WTC11 (cell line): ENCODE measurements around the gene FEM1B. TPM values are rescaled to one million over a fixed set of nuclear protein-coding genes. Genes with fewer than 3 reads are reported as not detected.

Experiments used
- ATAC-seq: fragments of 200-7000 bp; cut with Tn5 transposase; 2 replicates; pipeline ENCODE4 v1.10.0; 2021; ENCODE audit warnings: mild to moderate bottlenecking, moderate library complexity
- CTCF ChIA-PET: fragments of 300-600 bp; sonication (Branson Sonifier 250); formaldehyde crosslinking; loops from one replicate; lab custom pipeline; 2021; ENCODE audit warnings: antibody characterized with exemption; lab: Charles Lee
- POLR2A ChIA-PET: fragments of 350-600 bp; sonication (Branson Sonifier 250); formaldehyde crosslinking; loops from one replicate; lab custom pipeline; 2021; ENCODE audit warnings: antibody characterized with exemption; lab: Charles Lee
- DNase-seq: peaks from one replicate; pipeline ENCODE4 v3.0.0; 2021; ENCODE audit warnings: low spot score
- H3K27ac Mint-ChIP-seq: 2 replicates; pipeline ENCODE4 v1.8.0; 2021; ENCODE audit warnings: mixed read lengths
- H3K27me3 Mint-ChIP-seq: 2 replicates; pipeline ENCODE4 v1.8.0; 2021; ENCODE audit warnings: low read depth, mild to moderate bottlenecking, moderate library complexity, mixed read lengths
- H3K36me3 Mint-ChIP-seq: 2 replicates; pipeline ENCODE4 v1.8.0; 2021; ENCODE audit warnings: mixed read lengths
- H3K4me1 Mint-ChIP-seq: 2 replicates; pipeline ENCODE4 v1.8.0; 2022; ENCODE audit warnings: mixed read lengths
- H3K4me3 Mint-ChIP-seq: 2 replicates; pipeline ENCODE4 v1.8.0; 2021; ENCODE audit warnings: mild to moderate bottlenecking, moderate library complexity, mixed read lengths
- H3K9me3 Mint-ChIP-seq: 2 replicates; pipeline ENCODE4 v1.8.0; 2021; ENCODE audit warnings: mixed read lengths
- CREB1 ChIP-seq: sonication (generic); formaldehyde crosslinking; IDR thresholded peaks from 2 replicates; pipeline ENCODE4 v1.8.0; 2023; ENCODE audit warnings: mild to moderate bottlenecking, missing genetic modification reagents
- ESRRA ChIP-seq: sonication (generic); formaldehyde crosslinking; IDR thresholded peaks from 2 replicates; pipeline ENCODE4 v1.8.1; 2022; ENCODE audit warnings: mild to moderate bottlenecking, missing genetic modification reagents, borderline replicate concordance
- ETV6 ChIP-seq: sonication (generic); formaldehyde crosslinking; IDR thresholded peaks from 2 replicates; pipeline ENCODE4 v1.8.1; 2022; ENCODE audit warnings: mild to moderate bottlenecking, missing genetic modification reagents
- FOXK1 ChIP-seq: sonication (generic); formaldehyde crosslinking; IDR thresholded peaks from 2 replicates; pipeline ENCODE4 v1.8.0; 2022; ENCODE audit warnings: mild to moderate bottlenecking, moderate library complexity, missing genetic modification reagents
- MXD4 ChIP-seq: fragments of 250-450 bp; sonication (Bioruptor Pico); IDR thresholded peaks from 2 replicates; pipeline ENCODE4 v1.8.0; 2021; ENCODE audit warnings: mild to moderate bottlenecking, moderate library complexity, borderline replicate concordance
- NFYB ChIP-seq: sonication (generic); formaldehyde crosslinking; conservative IDR thresholded peaks from 2 replicates; pipeline ENCODE4 v1.8.0; 2022; ENCODE audit warnings: low read depth, missing genetic modification reagents
- NR3C1 ChIP-seq: sonication (generic); formaldehyde crosslinking; conservative IDR thresholded peaks from 2 replicates; pipeline ENCODE4 v1.8.1; 2023; ENCODE audit warnings: low read depth, mild to moderate bottlenecking, missing genetic modification reagents
- RELA ChIP-seq: sonication (generic); formaldehyde crosslinking; IDR thresholded peaks from 2 replicates; pipeline ENCODE4 v1.8.1; 2022; ENCODE audit warnings: missing genetic modification reagents, mild to moderate bottlenecking, borderline replicate concordance
- SOX15 ChIP-seq: fragments of 250-450 bp; sonication (Bioruptor Pico); IDR thresholded peaks from 2 replicates; pipeline ENCODE4 v1.9.0; 2021; ENCODE audit warnings: mild to moderate bottlenecking
- ZNF263 ChIP-seq: sonication (generic); formaldehyde crosslinking; IDR thresholded peaks from 2 replicates; pipeline ENCODE4 v1.8.1; 2022; ENCODE audit warnings: low read depth, mild to moderate bottlenecking, moderate library complexity, missing genetic modification reagents
- ZNF423 ChIP-seq: fragments of 250-450 bp; sonication (Bioruptor Pico); IDR thresholded peaks from 2 replicates; pipeline ENCODE4 v2.1.2; 2022; ENCODE audit warnings: mild to moderate bottlenecking, moderate library complexity
- total RNA-seq: library from RNA; stranded (reverse); gene quantifications from 3 replicates; pipeline ENCODE4 v1.2.3, GENCODE V29; 2021
- TF ChIP-seq, protein P1 (sequence below): sonication (generic); formaldehyde crosslinking; IDR thresholded peaks from 2 replicates; pipeline ENCODE4 v1.8.0; 2022; ENCODE audit warnings: mild to moderate bottlenecking, missing genetic modification reagents
- TF ChIP-seq, protein P2 (sequence below): sonication (generic); formaldehyde crosslinking; IDR thresholded peaks from 2 replicates; pipeline ENCODE4 v1.8.1; 2023; ENCODE audit warnings: mild to moderate bottlenecking, missing genetic modification reagents, borderline replicate concordance
- TF ChIP-seq, protein P3 (sequence below): fragments of 250-450 bp; sonication (Bioruptor Pico); conservative IDR thresholded peaks from 2 replicates; pipeline ENCODE4 v1.9.0; 2021; ENCODE audit warnings: mild to moderate bottlenecking
- TF ChIP-seq, protein P4 (sequence below): sonication (generic); formaldehyde crosslinking; IDR thresholded peaks from 2 replicates; pipeline ENCODE4 v1.8.0; 2023; ENCODE audit warnings: missing genetic modification reagents

The FEM1B gene
- total RNA-seq, 1 experiment from 2014 or later: 64.8 TPM

DNA sequence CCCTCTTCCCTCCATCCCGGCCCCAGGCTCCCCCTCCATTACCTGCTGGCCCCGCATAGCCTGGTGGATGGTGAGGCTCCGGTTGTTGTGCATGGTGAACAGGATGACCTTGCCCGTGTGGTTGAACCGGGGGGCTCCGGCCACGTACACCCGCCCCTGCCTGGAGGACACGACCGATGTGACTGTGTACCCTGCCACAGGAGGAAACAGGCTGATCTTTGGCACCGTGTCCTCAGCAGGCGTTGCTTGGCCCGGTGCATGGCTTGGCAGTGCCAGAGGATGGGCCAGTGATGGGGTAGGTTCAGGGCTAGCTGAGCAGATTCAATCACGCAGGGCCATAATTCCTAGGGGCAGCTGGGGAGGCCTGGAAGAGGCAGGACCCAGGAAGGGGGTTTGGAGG, 58.1 kb downstream of the FEM1B start (continued):
- no peak for TF ChIP-seq NR3C1 (CRISPR knock-in tag)

DNA sequence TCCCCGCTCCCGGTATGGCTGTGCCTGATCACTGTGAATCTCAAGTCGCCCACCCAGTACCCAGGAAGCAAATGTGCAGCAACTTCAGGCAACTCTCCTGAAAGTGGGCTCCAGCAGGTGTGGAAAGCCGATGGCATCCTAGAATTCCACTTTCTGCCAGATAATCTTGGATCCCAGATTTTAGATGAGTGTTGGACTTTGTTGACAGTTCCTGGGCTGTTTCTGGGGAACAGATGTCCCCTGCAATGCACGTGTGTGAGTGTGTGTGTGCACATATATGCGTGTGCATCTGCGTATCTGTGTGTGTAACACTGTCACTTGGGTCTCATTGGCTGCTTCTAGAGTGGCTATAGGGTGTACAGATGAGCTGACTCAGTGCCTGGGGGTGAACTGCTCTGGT, 59.0 kb downstream of the FEM1B start:
- no peak for DNase-seq
- TF ChIP-seq ZNF423: no peak
- no peak for TF ChIP-seq NR3C1 (CRISPR knock-in tag)
- TF ChIP-seq MXD4 (CRISPR knock-in tag): no peak
- TF ChIP-seq, protein P1, sequence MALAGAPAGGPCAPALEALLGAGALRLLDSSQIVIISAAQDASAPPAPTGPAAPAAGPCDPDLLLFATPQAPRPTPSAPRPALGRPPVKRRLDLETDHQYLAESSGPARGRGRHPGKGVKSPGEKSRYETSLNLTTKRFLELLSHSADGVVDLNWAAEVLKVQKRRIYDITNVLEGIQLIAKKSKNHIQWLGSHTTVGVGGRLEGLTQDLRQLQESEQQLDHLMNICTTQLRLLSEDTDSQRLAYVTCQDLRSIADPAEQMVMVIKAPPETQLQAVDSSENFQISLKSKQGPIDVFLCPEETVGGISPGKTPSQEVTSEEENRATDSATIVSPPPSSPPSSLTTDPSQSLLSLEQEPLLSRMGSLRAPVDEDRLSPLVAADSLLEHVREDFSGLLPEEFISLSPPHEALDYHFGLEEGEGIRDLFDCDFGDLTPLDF (CRISPR knock-in tag): no peak
- no peak for TF ChIP-seq FOXK1 (CRISPR knock-in tag)
- no peak for TF ChIP-seq ESRRA (CRISPR knock-in tag)
- TF ChIP-seq SOX15 (CRISPR knock-in tag): no peak
- TF ChIP-seq, protein P2, sequence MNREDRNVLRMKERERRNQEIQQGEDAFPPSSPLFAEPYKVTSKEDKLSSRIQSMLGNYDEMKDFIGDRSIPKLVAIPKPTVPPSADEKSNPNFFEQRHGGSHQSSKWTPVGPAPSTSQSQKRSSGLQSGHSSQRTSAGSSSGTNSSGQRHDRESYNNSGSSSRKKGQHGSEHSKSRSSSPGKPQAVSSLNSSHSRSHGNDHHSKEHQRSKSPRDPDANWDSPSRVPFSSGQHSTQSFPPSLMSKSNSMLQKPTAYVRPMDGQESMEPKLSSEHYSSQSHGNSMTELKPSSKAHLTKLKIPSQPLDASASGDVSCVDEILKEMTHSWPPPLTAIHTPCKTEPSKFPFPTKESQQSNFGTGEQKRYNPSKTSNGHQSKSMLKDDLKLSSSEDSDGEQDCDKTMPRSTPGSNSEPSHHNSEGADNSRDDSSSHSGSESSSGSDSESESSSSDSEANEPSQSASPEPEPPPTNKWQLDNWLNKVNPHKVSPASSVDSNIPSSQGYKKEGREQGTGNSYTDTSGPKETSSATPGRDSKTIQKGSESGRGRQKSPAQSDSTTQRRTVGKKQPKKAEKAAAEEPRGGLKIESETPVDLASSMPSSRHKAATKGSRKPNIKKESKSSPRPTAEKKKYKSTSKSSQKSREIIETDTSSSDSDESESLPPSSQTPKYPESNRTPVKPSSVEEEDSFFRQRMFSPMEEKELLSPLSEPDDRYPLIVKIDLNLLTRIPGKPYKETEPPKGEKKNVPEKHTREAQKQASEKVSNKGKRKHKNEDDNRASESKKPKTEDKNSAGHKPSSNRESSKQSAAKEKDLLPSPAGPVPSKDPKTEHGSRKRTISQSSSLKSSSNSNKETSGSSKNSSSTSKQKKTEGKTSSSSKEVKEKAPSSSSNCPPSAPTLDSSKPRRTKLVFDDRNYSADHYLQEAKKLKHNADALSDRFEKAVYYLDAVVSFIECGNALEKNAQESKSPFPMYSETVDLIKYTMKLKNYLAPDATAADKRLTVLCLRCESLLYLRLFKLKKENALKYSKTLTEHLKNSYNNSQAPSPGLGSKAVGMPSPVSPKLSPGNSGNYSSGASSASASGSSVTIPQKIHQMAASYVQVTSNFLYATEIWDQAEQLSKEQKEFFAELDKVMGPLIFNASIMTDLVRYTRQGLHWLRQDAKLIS: no peak
- TF ChIP-seq, all 79 proteins: peak for 0
- CTCF ChIA-PET: interaction anchor here (0.9 to 1.4 kb wide), 2 partner anchors 20 to 218 kb away, joined by 3 to 4 read pairs; no protein-coding TSS in a partner anchor
- H3K9me3 Mint-ChIP-seq: no peaks in the 10 kb centered on the region
- no peaks in the 10 kb centered on the region for H3K36me3 Mint-ChIP-seq
- H3K27me3 Mint-ChIP-seq: no peaks in the 10 kb centered on the region
- H3K4me1 Mint-ChIP-seq: peaks cover under 1% of the 10 kb centered on the region; the same call in 1 of the 2 replicates
- POLR2A ChIA-PET: no interaction called here
- H3K27ac Mint-ChIP-seq: no peak overlapping the region
- no peak for ATAC-seq
- H3K4me3 Mint-ChIP-seq: no peak overlapping the region

DNA sequence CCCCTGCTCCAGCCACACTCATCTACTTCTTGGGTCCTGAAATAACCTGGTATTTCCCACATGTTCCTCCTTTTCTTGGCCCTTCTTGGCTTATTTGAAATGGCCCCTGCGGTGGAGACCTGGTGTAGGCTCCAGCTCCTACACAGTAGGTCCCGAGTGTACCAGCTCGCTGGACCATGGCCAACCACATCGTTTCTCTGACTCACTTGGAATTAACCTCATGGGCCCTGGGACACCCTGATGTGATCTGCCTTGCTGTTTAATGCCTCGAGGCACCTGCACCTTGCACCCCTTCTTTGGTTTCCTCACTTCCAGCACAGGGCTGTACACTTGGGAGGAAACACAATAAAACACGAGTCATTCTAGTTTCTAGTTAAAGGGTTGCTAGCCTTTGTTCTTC, 60.3 kb downstream of the FEM1B start:
- ChIA-PET CTCF (interaction anchor here (0.6 to 1.8 kb wide), 3 partner anchors 31 to 216 kb away, joined by 3 to 5 read pairs (median 4); no protein-coding TSS in a partner anchor), POLR2A (no interaction called here)
- no peak overlapping the region for H3K4me3 Mint-ChIP-seq
- H3K4me1 Mint-ChIP-seq: no peaks in the 10 kb centered on the region
- no peak overlapping the region for H3K27ac Mint-ChIP-seq
- TF ChIP-seq, protein P3, sequence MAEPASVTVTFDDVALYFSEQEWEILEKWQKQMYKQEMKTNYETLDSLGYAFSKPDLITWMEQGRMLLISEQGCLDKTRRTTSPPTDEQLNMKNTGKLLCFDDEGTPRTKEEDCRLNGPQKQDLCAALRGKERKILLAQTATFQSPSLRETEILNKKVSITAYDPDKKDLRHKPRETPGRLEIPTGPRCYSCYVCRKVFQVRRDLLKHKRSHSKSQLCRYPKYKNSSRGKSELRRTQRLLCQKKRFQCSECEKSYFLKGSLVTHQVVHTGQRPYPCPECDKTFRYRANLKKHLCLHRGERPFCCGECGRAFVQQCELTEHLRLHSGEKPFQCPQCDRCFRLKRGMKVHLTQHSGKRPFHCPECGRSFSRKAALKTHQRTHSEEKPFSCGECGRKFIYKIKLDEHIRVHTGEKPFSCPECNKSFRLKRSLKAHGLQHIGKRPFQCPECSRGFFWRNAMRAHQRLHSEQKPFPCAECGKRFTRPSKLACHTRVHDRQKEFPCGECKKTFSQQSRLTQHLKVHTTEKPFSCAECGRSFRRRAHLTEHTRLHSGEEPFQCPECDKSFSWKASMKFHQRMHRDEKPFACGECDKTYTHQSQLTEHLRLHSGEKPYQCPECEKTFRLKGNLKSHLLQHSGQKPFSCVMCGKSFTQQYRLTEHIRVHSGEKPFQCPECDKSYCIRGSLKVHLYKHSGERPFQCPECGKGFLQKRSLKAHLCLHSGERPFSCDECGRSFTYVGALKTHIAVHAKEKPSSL (CRISPR knock-in tag): no peak
- TF ChIP-seq NFYB (CRISPR knock-in tag) (no peak), ZNF263 (CRISPR knock-in tag) (no peak), CREB1 (CRISPR knock-in tag) (no peak), ETV6 (CRISPR knock-in tag) (no peak), RELA (CRISPR knock-in tag) (no peak)
- TF ChIP-seq, protein P4, sequence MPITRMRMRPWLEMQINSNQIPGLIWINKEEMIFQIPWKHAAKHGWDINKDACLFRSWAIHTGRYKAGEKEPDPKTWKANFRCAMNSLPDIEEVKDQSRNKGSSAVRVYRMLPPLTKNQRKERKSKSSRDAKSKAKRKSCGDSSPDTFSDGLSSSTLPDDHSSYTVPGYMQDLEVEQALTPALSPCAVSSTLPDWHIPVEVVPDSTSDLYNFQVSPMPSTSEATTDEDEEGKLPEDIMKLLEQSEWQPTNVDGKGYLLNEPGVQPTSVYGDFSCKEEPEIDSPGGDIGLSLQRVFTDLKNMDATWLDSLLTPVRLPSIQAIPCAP: no peak
- TF ChIP-seq, protein P1 (CRISPR knock-in tag): no peak
- H3K9me3 Mint-ChIP-seq: no peaks in the 10 kb centered on the region
- no peaks in the 10 kb centered on the region for H3K36me3 Mint-ChIP-seq
- ATAC-seq (no peak), DNase-seq (no peak)
- H3K27me3 Mint-ChIP-seq: no peaks in the 10 kb centered on the region
